Limb (tissue), 2 donors: ENCODE measurements around the gene PPIL4.
"Not testable (repeated sequence)": the region's sequence is repeated elsewhere in the genome, so short reads cannot be mapped to it uniquely, and the experiment has no call there.

Experiments used
- DNase-seq, 2 donors: peaks; one replicate each; pipeline ENCODE4 v3.0.0-alpha.2; 2016; ENCODE audit errors: extremely low spot score in 2 of 2

The PPIL4 gene

GRCh38 chr6:149534742-149535141, 11.1 kb downstream of the PPIL4 start:
- DNase-seq = no peak

- DNase-seq = no peak
Measured at GRCh38 chr6:149529650-149530049, 16.2 kb downstream of the PPIL4 start.

- DNase-seq = no peak
Measured at GRCh38 chr6:149515494-149515893, 30.3 kb downstream of the PPIL4 start.

GRCh38 chr6:149513915-149514314, 31.9 kb downstream of the PPIL4 start:
- DNase-seq = no peak

GRCh38 chr6:149510793-149511512, 34.9 kb downstream of the PPIL4 start:
- DNase-seq = no peak

- DNase-seq = no peak
Measured at GRCh38 chr6:149508485-149508884, 37.4 kb downstream of the PPIL4 start.

GRCh38 chr6:149503872-149504271, 42.0 kb downstream of the PPIL4 start:
- DNase-seq = no peak

GRCh38 chr6:149503276-149503675, 42.6 kb downstream of the PPIL4 start:
- no peak for DNase-seq

GRCh38 chr6:149501768-149502167, 44.1 kb downstream of the PPIL4 start:
- no peak for DNase-seq

GRCh38 chr6:149501201-149501600, 44.6 kb downstream of the PPIL4 start:
- no peak for DNase-seq

- DNase-seq = no peak
Measured at GRCh38 chr6:149500096-149500495, 45.7 kb downstream of the PPIL4 start.

GRCh38 chr6:149499066-149499465, 46.8 kb downstream of the PPIL4 start:
- peak in 1 of 2 donors; percentile 44 for DNase-seq

- no peak for DNase-seq
Measured at GRCh38 chr6:149497365-149497764, 48.5 kb downstream of the PPIL4 start.

- not testable (repeated sequence) for DNase-seq
Measured at GRCh38 chr6:149496597-149496996, 49.2 kb downstream of the PPIL4 start.

GRCh38 chr6:149495349-149496016, 50.4 kb downstream of the PPIL4 start:
- not testable (repeated sequence) for DNase-seq

GRCh38 chr6:149494810-149495209, 51.0 kb downstream of the PPIL4 start:
- not testable (repeated sequence) for DNase-seq

GRCh38 chr6:149493761-149494320, 52.0 kb downstream of the PPIL4 start:
- DNase-seq = no peak

- DNase-seq = no peak
Measured at GRCh38 chr6:149492798-149493343, 53.0 kb downstream of the PPIL4 start.

- no peak for DNase-seq
Measured at GRCh38 chr6:149489967-149490366, 55.9 kb downstream of the PPIL4 start.

- DNase-seq = no peak
Measured at GRCh38 chr6:149488815-149489214, 57.0 kb downstream of the PPIL4 start.

- no peak for DNase-seq
Measured at GRCh38 chr6:149487316-149487715, 58.5 kb downstream of the PPIL4 start.
